ENCODE measurements around the gene FNDC3B.

Gene FNDC3B

GRCh38 chr3:172286548-172287148, 247.3 kb downstream of the FNDC3B start:
- H4K20me1 ChIP-seq (ENCODE audit: insufficient read depth, low read length) = no peaks in the 10 kb centered on the region
- H3K9ac ChIP-seq (ENCODE audit: low read length) = no peak overlapping the region
- H3K4me3 ChIP-seq (ENCODE audit: low read length) = no peak overlapping the region
- H3K4me1 ChIP-seq (ENCODE audit: low read length) = peaks cover 10% of the 10 kb centered on the region
- no peaks in the 10 kb centered on the region for H3K9me2 ChIP-seq (replicated peaks; ENCODE audit: insufficient read depth, low read length)
- H3K79me2 ChIP-seq (ENCODE audit: low read length) = peaks cover 76% of the 10 kb centered on the region
- TF ChIP-seq CTCF (IDR thresholded peaks at IDR 0.05; ENCODE audit: low read length) (no peak), EZH2 (optimal IDR thresholded peaks at IDR 0.05; ENCODE audit: low read depth, low read length) (no peak), EZH2phosphoT487 (IDR thresholded peaks at IDR 0.05; ENCODE audit: low read length) (no peak)
- no peaks in the 10 kb centered on the region for H3K9me3 ChIP-seq (replicated peaks; ENCODE audit: insufficient read depth, low read length)
- no peak overlapping the region for H3K27ac ChIP-seq (ENCODE audit: low read length)
- no peak overlapping the region for H2AFZ ChIP-seq (ENCODE audit: low read length)
- H3K36me3 ChIP-seq (replicated peaks; ENCODE audit: insufficient read depth, low read length) = peaks cover 7% of the 10 kb centered on the region
- H3F3A ChIP-seq (ENCODE audit: insufficient read depth, low read length) = no peaks in the 10 kb centered on the region
- DNase-seq = no peak
- H3K4me2 ChIP-seq (ENCODE audit: low read depth, low read length) = no peak overlapping the region
- no peaks in the 10 kb centered on the region for H3K27me3 ChIP-seq (replicated peaks; ENCODE audit: insufficient read depth, low read length)

- Histone ChIP-seq H3K79me2 (ENCODE audit: low read length) (peaks cover 76% of the 10 kb centered on the region), H3K36me3 (replicated peaks; ENCODE audit: insufficient read depth, low read length) (peaks cover 14% of the 10 kb centered on the region), H3K4me3 (ENCODE audit: low read length) (no peak overlapping the region), H3F3A (ENCODE audit: insufficient read depth, low read length) (no peaks in the 10 kb centered on the region), H3K9ac (ENCODE audit: low read length) (no peak overlapping the region), H4K20me1 (ENCODE audit: insufficient read depth, low read length) (peaks cover 3% of the 10 kb centered on the region; the same call in 1 of the 2 replicates), H3K9me3 (replicated peaks; ENCODE audit: insufficient read depth, low read length) (no peaks in the 10 kb centered on the region), H2AFZ (ENCODE audit: low read length) (no peak overlapping the region), H3K9me2 (replicated peaks; ENCODE audit: insufficient read depth, low read length) (no peaks in the 10 kb centered on the region), H3K4me1 (ENCODE audit: low read length) (peaks cover 10% of the 10 kb centered on the region), H3K27ac (ENCODE audit: low read length) (no peak overlapping the region), H3K27me3 (replicated peaks; ENCODE audit: insufficient read depth, low read length) (no peaks in the 10 kb centered on the region), H3K4me2 (ENCODE audit: low read depth, low read length) (no peak overlapping the region)
- DNase-seq = no peak
- no peak for TF ChIP-seq EZH2 (optimal IDR thresholded peaks at IDR 0.05; ENCODE audit: low read depth, low read length)
- no peak for TF ChIP-seq CTCF (IDR thresholded peaks at IDR 0.05; ENCODE audit: low read length)
- TF ChIP-seq EZH2phosphoT487 (IDR thresholded peaks at IDR 0.05; ENCODE audit: low read length) = no peak
Measured at GRCh38 chr3:172287937-172288477, 248.6 kb downstream of the FNDC3B start.

- no peaks in the 10 kb centered on the region for H3K27me3 ChIP-seq (replicated peaks; ENCODE audit: insufficient read depth, low read length)
- H3K9ac ChIP-seq (ENCODE audit: low read length) = no peak overlapping the region
- H3K9me3 ChIP-seq (replicated peaks; ENCODE audit: insufficient read depth, low read length) = no peaks in the 10 kb centered on the region
- H3K4me3 ChIP-seq (ENCODE audit: low read length) = no peak overlapping the region
- no peak overlapping the region for H2AFZ ChIP-seq (ENCODE audit: low read length)
- H4K20me1 ChIP-seq (ENCODE audit: insufficient read depth, low read length) = peaks cover 4% of the 10 kb centered on the region; the same call in 1 of the 2 replicates
- no peak for DNase-seq
- TF ChIP-seq CTCF (IDR thresholded peaks at IDR 0.05; ENCODE audit: low read length) (no peak), EZH2phosphoT487 (IDR thresholded peaks at IDR 0.05; ENCODE audit: low read length) (no peak), EZH2 (optimal IDR thresholded peaks at IDR 0.05; ENCODE audit: low read depth, low read length) (no peak)
- no peaks in the 10 kb centered on the region for H3K9me2 ChIP-seq (replicated peaks; ENCODE audit: insufficient read depth, low read length)
- H3K4me1 ChIP-seq (ENCODE audit: low read length) = peaks cover 10% of the 10 kb centered on the region
- peaks cover 14% of the 10 kb centered on the region for H3K36me3 ChIP-seq (replicated peaks; ENCODE audit: insufficient read depth, low read length)
- H3K27ac ChIP-seq (ENCODE audit: low read length) = no peak overlapping the region
- peaks cover 76% of the 10 kb centered on the region for H3K79me2 ChIP-seq (ENCODE audit: low read length)
- no peak overlapping the region for H3K4me2 ChIP-seq (ENCODE audit: low read depth, low read length)
- H3F3A ChIP-seq (ENCODE audit: insufficient read depth, low read length) = no peaks in the 10 kb centered on the region
Measured at GRCh38 chr3:172288651-172289050, 249.3 kb downstream of the FNDC3B start.
